Astrocyte of the spinal cord (primary cell): Measurements from ENCODE around the gene SRP68.

ENCODE experiments used
- DNase-seq: peaks from one replicate; pipeline ENCODE4 v3.0.0; 2011; ENCODE audit warnings: low read depth, low spot score
- H3K4me3 ChIP-seq: 2 replicates; pipeline ENCODE4 v1.5.1; 2011; ENCODE audit warnings: low read depth, mild to moderate bottlenecking, low read length, moderate library complexity
- CTCF ChIP-seq: IDR thresholded peaks from 2 replicates; pipeline ENCODE4 v1.5.1; 2012; ENCODE audit warnings: low read depth, mild to moderate bottlenecking, low read length, inconsistent platforms
- in situ Hi-C: cut with HindIII; loops from 2 replicates; pipeline ENCODE4 v1.10.0; 2017; ENCODE audit warnings: low sequenced_read_pairs

SRP68 gene

GRCh38 chr17:76107509-76107908 lies 35.2 kb upstream of the SRP68 start:
- in situ Hi-C loops: no loop called here
- peak; percentile 29 for TF ChIP-seq CTCF
- H3K4me3 ChIP-seq: no peak overlapping the region
- DNase-seq: no peak

DNA sequence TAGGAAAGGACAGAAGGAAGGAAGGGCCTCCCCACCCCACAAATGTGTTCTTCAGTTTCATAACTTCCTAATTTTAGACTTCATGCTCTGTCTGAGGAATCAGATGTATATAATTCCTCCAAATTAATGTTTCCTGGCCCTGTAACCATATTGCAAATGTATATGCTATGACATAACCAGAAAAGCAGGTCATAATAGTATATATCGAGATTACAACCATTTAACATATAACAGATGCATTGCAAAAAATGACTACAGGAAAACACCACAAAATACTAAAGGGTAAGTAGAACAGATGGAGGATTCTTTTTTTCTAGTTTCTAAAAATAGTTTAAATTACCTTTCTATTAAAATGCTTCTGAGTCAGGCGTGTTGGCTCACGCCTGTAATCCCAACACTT lies 34.4 kb upstream of the SRP68 start:
- H3K4me3 ChIP-seq: no peak overlapping the region
- DNase-seq: no peak
- in situ Hi-C loops: no loop called here
- no peak for TF ChIP-seq CTCF

DNA sequence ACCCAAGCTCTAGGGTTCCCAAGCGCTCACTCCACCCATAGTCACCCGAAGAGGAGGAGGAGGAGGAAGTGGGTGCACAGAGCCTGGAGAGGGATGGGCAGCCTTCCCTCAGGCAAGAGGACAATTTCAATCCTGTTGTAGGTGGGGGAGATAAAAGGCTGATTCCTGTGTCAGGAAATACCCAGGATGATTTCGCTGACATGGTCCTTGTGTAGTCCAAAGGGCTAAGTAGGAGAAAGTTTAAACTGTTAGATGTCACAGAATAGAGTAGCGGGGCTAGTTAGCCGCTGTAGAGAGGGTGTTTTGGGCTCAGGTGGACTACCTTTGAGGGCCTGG lies 32.5 kb upstream of the SRP68 start:
- no peak for DNase-seq
- in situ Hi-C loops: no loop called here
- no peak for TF ChIP-seq CTCF
- no peak overlapping the region for H3K4me3 ChIP-seq

DNA sequence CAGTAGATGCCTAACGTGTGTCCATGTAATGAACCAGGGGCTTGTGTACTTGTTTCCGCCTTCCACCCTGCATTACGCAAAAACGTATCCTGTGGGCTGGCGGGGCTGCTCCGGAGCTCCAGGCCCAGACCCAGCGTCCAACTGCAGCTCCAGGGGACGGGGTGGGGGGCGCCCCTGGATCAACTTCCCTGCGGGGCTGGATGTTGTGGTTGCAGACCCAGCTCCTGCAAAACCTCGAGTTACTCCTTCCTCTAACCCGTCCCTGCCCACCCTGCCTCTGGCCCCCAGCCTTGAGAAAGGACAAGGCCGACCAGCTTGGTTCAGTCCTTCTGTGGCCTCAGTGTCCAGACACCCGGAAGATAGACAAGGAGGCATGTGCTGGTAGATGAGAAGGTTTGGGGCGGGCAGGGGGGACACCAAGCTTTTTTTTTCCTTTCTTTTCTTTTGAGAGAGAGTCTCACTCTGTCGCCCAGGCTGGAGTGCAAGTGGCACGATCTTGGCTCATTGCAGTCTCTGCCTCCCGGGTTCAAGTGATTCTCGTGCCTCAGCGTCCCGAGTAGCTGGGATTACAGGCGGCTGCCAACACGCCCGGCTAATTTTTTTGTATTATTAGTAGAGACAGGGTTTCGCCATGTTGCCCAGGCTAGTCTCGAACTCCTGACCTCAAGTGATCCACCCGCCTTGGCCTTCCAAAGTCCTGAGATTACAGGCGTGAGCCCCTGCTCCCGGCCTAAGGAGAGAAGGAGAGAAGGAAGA lies 32.0 kb upstream of the SRP68 start:
- no peak for TF ChIP-seq CTCF
- in situ Hi-C loops: no loop called here

GRCh38 chr17:76103274-76104139 lies 31.2 kb upstream of the SRP68 start, which contains the start of gene EXOC7:
Gene EXOC7 (minus strand): TSS chr17:76103787. CDS start chr17:76103692, 95 bp downstream.
- TF ChIP-seq CTCF: no peak
- DNase-seq: peak; percentile 92
- peak within 1 kb of the TSS; percentile 92 for H3K4me3 ChIP-seq
- in situ Hi-C loops: no loop called here

More for the DNA sequence above, 32.0 kb upstream of the SRP68 start:
- no peak for DNase-seq
- H3K4me3 ChIP-seq: peak overlapping the region; percentile 92

DNA sequence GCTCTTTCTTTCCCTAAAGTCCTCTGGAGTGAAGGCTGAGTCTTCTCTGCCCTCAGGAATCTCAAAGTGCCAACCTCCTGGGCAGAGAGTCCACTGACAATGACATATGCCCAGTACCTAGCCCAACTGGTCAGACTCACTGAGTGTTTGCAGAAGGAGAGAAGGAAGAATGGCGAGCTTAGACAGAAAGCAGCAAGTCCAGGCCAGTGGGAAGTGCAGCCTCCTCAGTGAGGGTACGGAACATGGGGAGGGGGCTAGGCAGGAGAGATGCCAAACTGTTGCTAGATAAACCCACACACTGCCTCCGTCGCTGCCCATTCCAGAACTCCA lies 30.6 kb upstream of the SRP68 start:
- in situ Hi-C loops: no loop called here
- DNase-seq: no peak
- no peak for TF ChIP-seq CTCF

More for the DNA sequence above, 30.6 kb upstream of the SRP68 start:
- peak overlapping the region; percentile 92 for H3K4me3 ChIP-seq
